Frontal cortex (tissue), 4 donors: ENCODE results near the gene DTX1. TPM values are rescaled to one million over a fixed set of nuclear protein-coding genes. Genes with fewer than 3 reads are reported as not detected.

Experiments used
- DNase-seq, 2 donors: peaks; one replicate each; pipeline ENCODE4 v3.0.0; 2012; ENCODE audit warnings: low spot score in 2 of 2
- FAIRE-seq: peaks from 2 replicates; lab custom pipeline; 2012; peaks lifted over from hg19 to GRCh38; lab: Jason Lieb, UNC
- total RNA-seq: library from RNA; depleted of rRNA; stranded (reverse); fragments of >200 nt; gene quantifications from one replicate; pipeline ENCODE4 v1.2.3, GENCODE V29; 2014
- donor health status: control.
- donor health status: control.
- donor health status: control.

DTX1 gene
- total RNA-seq, 1 donor from 2014 or later, result 18.3 TPM

DNA sequence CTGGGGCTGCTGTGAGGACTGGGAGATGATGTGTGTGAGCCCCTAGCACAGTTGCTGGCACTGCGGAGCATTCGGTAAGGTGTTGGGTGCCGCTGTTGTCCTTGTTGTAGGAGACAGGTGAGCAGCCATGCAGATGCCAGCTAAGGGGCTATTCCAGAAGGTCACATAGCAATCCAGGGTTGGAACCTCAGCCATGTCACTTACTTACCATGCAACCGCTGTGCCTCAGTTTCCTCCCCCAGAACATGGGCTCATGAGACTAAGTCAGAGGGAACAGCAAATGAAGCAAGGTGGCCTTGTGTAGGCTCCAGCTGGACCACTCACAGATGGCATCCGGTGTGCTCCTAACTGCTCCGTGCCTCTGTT, 13.2 kb downstream of the DTX1 start:
- FAIRE-seq (no peak), DNase-seq (no peak)

DNA sequence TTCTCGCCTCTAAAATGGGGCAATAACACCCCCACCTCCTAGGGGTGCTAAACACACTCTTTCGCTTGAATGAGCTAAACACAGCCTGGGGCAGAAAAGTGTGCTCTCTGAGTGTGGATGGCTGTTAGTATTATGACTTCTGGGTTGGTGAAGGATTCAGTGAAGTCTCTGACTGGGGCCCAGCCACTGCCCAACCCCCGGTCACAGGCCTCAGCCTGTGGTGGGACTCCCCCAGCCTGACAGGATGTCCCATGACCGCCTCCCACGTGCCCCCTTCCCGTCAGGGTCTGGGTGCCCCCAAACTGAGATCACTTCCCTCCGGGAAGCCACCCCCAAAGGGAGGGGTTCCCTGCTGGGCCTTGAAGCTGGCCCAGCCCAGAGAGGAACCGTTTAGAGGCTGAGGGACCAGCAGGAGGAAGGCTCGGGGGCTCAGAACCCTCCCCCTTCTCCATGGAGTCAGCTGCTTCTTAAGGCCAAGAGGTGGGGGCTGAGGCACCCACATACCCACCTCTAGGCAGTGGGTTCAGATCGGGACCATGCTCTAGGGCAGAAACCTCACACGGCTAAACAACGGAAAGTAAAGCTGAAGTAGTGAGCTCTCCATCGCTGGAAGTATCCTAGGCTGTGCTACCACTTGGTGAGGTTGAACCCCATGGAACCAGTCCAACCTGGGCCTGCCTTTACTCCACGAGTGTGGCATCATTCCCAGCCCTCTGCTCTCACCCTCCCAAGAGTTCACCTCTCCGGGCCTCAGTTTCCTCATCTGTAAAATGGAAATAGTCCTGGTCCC, 13.8 kb downstream of the DTX1 start:
- no peak for FAIRE-seq
- DNase-seq, result no peak

DNA sequence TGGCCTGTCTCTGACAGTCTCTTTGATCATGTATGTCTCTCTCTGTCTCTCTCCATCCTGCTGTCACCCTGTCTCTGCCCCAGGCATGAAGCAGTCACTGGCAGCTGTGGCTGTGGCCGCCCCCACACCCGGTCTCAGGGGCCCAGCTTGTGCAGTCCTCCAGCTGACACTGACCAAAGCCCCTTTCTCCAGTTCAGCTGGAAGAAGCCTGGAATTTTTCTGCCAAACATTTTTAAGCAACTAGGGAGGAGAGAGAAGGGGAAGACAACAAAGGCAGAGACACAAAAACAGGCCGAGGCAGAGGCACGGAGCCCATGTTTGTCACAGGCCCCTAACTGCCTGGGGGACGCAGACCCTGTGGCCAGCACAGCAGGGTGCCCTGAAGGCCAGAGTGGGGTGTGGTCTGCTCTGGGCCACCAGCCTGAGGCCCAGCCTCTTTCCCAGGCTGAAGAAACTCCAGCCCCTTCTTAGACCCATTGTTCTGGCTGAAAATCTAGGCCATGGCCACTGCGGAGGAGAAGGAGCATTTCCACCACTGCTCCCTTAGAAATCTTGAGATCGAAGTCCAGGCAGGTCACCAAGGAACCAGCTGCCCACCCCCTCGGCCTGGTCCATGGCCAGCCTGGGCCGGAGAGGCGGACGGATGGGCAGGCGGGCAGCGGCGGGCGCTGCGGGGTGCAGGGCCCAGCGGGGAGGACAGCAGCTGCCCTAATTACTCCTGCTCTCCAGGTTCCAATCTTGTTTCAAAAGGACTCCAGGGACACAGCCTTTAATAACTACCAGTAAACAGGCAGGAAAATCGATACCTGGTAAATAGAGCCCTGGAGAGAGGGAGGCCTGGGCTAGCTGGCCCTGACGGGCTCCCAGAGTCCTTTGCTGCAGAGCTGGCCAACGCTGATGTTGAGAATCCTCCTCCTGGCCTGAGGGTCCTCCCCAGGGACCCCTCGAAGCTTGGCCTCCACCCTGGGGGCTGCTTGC, 14.9 kb downstream of the DTX1 start:
- FAIRE-seq (no peak), DNase-seq (peak in 1 of 2 donors; percentile 62)

- DNase-seq (no peak), FAIRE-seq (no peak)
Measured at GRCh38 chr12:113072136-113072535, 15.6 kb downstream of the DTX1 start.

DNA sequence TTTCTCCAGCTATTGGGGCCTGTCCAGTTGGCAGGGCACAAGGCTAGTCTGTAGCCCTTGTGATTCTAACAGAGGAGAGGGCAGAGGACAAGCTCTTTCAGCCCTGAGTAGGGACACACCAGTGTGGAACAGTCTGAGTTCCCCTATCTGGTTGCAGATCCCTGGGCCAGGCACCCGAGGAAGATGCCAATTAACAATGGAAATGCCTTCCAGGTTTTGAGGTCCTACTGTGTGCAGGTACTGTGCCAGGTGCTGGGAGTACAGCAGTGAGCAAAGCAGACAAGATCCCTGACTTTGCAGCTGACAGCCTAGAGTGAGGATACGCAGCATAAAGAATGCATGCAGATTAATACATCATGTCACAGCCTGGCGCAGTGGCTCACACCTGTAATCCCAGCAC, 17.1 kb downstream of the DTX1 start:
- FAIRE-seq (no peak), DNase-seq (no peak)

- no peak for FAIRE-seq
Measured at GRCh38 chr12:113075137-113075683, 18.7 kb downstream of the DTX1 start.

DNA sequence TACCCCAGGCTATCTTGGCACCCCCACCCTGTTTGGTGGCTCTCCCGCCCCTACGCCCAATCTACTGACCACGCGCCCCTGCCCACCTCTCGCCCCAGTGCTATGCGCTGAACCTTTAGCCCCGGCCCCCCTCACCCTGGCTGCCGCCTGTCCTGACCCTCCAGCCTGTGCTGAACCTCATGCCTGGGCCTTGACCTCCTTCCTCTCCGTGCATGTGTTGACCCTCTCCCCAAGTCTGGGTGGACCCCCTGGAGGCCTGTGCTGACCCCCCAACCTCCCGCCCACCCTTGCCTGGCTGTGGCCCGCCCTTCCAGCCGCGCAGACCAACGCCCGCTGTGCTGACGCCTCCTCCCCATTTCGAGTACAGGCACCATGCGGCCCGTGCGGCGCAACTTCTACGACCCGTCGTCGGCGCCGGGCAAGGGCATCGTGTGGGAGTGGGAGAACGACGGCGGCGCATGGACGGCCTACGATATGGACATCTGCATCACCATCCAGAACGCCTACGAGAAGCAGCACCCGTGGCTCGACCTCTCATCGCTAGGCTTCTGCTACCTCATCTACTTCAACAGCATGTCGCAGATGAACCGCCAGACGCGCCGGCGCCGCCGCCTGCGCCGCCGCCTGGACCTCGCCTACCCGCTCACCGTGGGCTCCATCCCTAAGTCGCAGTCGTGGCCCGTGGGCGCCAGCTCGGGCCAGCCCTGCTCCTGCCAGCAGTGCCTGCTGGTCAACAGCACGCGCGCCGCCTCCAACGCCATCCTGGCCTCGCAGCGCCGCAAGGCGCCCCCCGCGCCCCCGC, 20.7 kb downstream of the DTX1 start:
- DNase-seq (no peak), FAIRE-seq (no peak)

More at GRCh38 chr12:113075137-113075683, 18.7 kb downstream of the DTX1 start:
- DNase-seq, result no peak

GRCh38 chr12:113077859-113078255, 21.3 kb downstream of the DTX1 start:
- DNase-seq (no peak), FAIRE-seq (no peak)

DNA sequence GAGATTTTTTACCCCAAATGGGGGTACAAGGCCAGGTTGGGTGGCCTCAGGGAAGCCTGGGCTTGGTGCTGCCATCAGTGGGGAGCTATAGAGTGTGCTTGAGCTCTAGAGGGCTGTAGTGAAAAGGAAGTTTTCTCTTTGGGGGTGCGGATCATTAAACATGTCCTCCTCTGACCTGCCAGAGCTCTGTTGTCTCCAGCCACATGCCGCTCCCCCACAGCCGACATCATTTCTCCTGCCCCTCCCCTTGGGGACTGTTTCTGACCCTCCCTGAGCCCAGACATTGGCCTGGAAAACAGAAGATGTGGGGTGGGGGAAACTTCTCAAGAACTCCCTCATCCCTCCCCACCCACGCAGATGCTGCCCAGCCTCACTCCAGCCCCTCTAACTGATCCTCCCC, 25.3 kb downstream of the DTX1 start:
- FAIRE-seq (no peak), DNase-seq (no peak)

- no peak for DNase-seq
- no peak for FAIRE-seq
Measured at GRCh38 chr12:113082486-113083148, 26.1 kb downstream of the DTX1 start.

GRCh38 chr12:113083863-113084435, 27.4 kb downstream of the DTX1 start:
- DNase-seq, result no peak
- FAIRE-seq, result no peak

- FAIRE-seq (no peak), DNase-seq (no peak)
Measured at GRCh38 chr12:113086249-113087164, 30.0 kb downstream of the DTX1 start.

DNA sequence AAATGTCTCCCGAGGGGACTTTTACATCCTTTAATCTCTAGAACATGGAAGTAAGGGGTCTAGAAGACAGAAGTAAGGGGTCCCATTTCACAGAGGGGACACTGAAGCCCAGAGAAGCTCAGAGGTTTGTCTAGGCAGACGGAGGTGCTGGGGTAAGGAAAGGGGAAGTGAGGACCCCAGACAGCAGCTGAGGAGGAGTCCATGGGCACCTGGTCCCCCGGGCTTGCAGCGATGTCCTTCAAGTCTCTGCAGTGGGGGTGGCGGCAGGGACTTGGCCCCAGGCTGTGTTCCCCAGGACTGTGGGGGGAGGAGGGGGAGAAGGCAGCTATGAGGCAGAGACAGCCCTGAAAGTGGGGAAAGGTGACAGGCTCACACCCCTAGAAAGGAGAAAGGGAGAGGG, 30.7 kb downstream of the DTX1 start:
- DNase-seq (no peak), FAIRE-seq (no peak)

GRCh38 chr12:113088037-113088436, 31.5 kb downstream of the DTX1 start:
- FAIRE-seq, result no peak
- DNase-seq, result no peak

DNA sequence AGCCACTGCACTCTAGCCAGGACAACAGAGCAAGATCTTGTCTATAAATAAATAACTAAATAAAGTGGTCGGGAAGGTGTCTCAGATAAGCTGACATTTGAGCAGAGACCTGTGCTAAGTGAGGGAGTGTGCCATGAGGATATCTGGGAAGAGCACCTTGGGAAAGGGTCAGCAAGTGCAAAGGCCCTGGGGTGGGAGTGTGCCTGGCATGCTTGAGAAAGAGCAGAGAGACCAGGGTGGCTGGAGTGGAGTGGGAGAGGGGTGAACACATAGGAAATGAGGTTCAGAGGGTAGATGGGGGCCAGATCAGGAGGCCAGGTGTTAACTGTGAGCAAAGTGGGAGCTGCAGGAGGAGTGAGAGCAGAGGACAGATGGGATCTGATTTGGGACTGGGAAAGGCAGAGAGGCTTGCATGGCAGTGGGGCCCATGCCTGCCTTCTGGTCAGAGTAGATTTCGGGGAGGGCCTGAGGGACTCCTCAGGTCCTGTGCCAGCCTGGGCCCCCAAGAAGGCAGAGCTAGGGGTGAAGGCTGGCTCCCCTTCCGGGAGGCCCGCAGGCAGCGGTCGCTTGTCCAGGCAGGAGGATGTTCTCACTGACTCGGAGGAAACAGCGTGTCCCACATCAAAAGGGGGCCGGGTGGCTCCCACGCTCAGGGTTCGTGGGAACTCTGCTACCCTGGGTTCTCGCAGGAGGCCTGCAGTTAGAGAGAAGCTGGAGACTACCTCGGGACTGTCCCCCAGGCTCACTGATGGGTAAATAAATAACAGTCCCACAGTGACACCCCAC, 32.6 kb downstream of the DTX1 start:
- FAIRE-seq, result no peak
- DNase-seq, result no peak

GRCh38 chr12:113089839-113090238, 33.3 kb downstream of the DTX1 start:
- DNase-seq (no peak), FAIRE-seq (no peak)

DNA sequence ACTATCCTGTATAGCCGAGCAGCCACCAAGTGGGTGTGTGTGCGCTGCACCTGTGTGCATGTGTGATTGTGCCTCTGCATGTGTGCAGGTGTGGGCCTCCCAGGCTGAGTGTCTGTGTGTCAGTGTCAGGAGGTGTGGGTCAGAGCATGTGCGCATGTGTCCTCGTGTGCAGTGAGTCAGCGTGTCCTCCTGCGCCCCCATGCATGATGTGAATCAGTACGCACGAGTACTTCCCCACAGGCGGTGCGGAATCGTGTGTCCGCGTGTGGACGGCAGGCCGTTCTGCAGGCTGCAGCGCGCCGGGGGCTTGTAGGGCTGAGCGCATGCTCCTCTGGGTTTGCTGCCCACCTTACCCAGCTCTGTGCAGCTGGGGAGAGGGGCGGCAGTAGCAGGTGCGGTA, 34.2 kb downstream of the DTX1 start:
- peak in 1 of 2 donors; percentile 54 for DNase-seq
- FAIRE-seq, result no peak
